ENCODE measurements around the gene ENOX1.

The ENOX1 gene

GRCh38 chr13:43204591-43204990 lies 582.2 kb downstream of the ENOX1 start:
- H3F3A ChIP-seq (ENCODE audit: insufficient read depth, low read length): no peaks in the 10 kb centered on the region
- H4K20me1 ChIP-seq (ENCODE audit: insufficient read depth, low read length): no peaks in the 10 kb centered on the region
- no peaks in the 10 kb centered on the region for H3K36me3 ChIP-seq (ENCODE audit: insufficient read depth, low read length)
- no peak overlapping the region for H3K4me2 ChIP-seq (ENCODE audit: low read length)
- H3K4me3 ChIP-seq (ENCODE audit: low read depth, low read length, poor library complexity, severe bottlenecking): no peak overlapping the region
- H3K27me3 ChIP-seq (ENCODE audit: insufficient read depth, low read length): no peaks in the 10 kb centered on the region
- no peak overlapping the region for H3K27ac ChIP-seq (ENCODE audit: low read depth, low read length, poor library complexity, severe bottlenecking)
- TF ChIP-seq CTCF (IDR thresholded peaks at IDR 0.05; ENCODE audit: low read length) (no peak), EZH2 (IDR thresholded peaks at IDR 0.05; ENCODE audit: borderline replicate concordance, low read length) (no peak)
- H3K9me2 ChIP-seq (ENCODE audit: low read depth, low read length): no peaks in the 10 kb centered on the region
- H2AFZ ChIP-seq (ENCODE audit: low read length): no peak overlapping the region
- H3K4me1 ChIP-seq (ENCODE audit: insufficient read depth, low read length, severe bottlenecking): no peaks in the 10 kb centered on the region
- H3K9me3 ChIP-seq (ENCODE audit: low read length): peaks cover 4% of the 10 kb centered on the region; the same call in 1 of the 2 replicates
- no peak overlapping the region for H3K9ac ChIP-seq (ENCODE audit: low read length)
- H3K79me2 ChIP-seq (ENCODE audit: insufficient read depth, low read length): no peaks in the 10 kb centered on the region

GRCh38 chr13:43203781-43204180 lies 583.0 kb downstream of the ENOX1 start:
- no peaks in the 10 kb centered on the region for H4K20me1 ChIP-seq (ENCODE audit: insufficient read depth, low read length)
- no peak overlapping the region for H2AFZ ChIP-seq (ENCODE audit: low read length)
- peaks cover 4% of the 10 kb centered on the region; the same call in 1 of the 2 replicates for H3K9me3 ChIP-seq (ENCODE audit: low read length)
- H3K4me3 ChIP-seq (ENCODE audit: low read depth, low read length, poor library complexity, severe bottlenecking): no peak overlapping the region
- H3F3A ChIP-seq (ENCODE audit: insufficient read depth, low read length): no peaks in the 10 kb centered on the region
- H3K4me1 ChIP-seq (ENCODE audit: insufficient read depth, low read length, severe bottlenecking): no peaks in the 10 kb centered on the region
- H3K79me2 ChIP-seq (ENCODE audit: insufficient read depth, low read length): no peaks in the 10 kb centered on the region
- no peaks in the 10 kb centered on the region for H3K9me2 ChIP-seq (ENCODE audit: low read depth, low read length)
- H3K36me3 ChIP-seq (ENCODE audit: insufficient read depth, low read length): no peaks in the 10 kb centered on the region
- TF ChIP-seq CTCF (IDR thresholded peaks at IDR 0.05; ENCODE audit: low read length) (no peak), EZH2 (IDR thresholded peaks at IDR 0.05; ENCODE audit: borderline replicate concordance, low read length) (no peak)
- H3K9ac ChIP-seq (ENCODE audit: low read length): no peak overlapping the region
- no peak overlapping the region for H3K4me2 ChIP-seq (ENCODE audit: low read length)
- H3K27me3 ChIP-seq (ENCODE audit: insufficient read depth, low read length): no peaks in the 10 kb centered on the region
- no peak overlapping the region for H3K27ac ChIP-seq (ENCODE audit: low read depth, low read length, poor library complexity, severe bottlenecking)

- H3K4me1 ChIP-seq (ENCODE audit: insufficient read depth, low read length, severe bottlenecking): no peaks in the 10 kb centered on the region
- no peak for TF ChIP-seq CTCF (IDR thresholded peaks at IDR 0.05; ENCODE audit: low read length)
- TF ChIP-seq EZH2 (IDR thresholded peaks at IDR 0.05; ENCODE audit: borderline replicate concordance, low read length): no peak
- no peaks in the 10 kb centered on the region for H3K36me3 ChIP-seq (ENCODE audit: insufficient read depth, low read length)
- H3F3A ChIP-seq (ENCODE audit: insufficient read depth, low read length): no peaks in the 10 kb centered on the region
- no peaks in the 10 kb centered on the region for H3K9me2 ChIP-seq (ENCODE audit: low read depth, low read length)
- no peak overlapping the region for H2AFZ ChIP-seq (ENCODE audit: low read length)
- H4K20me1 ChIP-seq (ENCODE audit: insufficient read depth, low read length): no peaks in the 10 kb centered on the region
- no peaks in the 10 kb centered on the region for H3K27me3 ChIP-seq (ENCODE audit: insufficient read depth, low read length)
- H3K9me3 ChIP-seq (ENCODE audit: low read length): peaks cover 4% of the 10 kb centered on the region; the same call in 1 of the 2 replicates
- H3K27ac ChIP-seq (ENCODE audit: low read depth, low read length, poor library complexity, severe bottlenecking): no peak overlapping the region
- no peaks in the 10 kb centered on the region for H3K79me2 ChIP-seq (ENCODE audit: insufficient read depth, low read length)
- no peak overlapping the region for H3K4me3 ChIP-seq (ENCODE audit: low read depth, low read length, poor library complexity, severe bottlenecking)
- no peak overlapping the region for H3K9ac ChIP-seq (ENCODE audit: low read length)
- no peak overlapping the region for H3K4me2 ChIP-seq (ENCODE audit: low read length)
Measured at GRCh38 chr13:43200736-43201135, 586.0 kb downstream of the ENOX1 start.

Measured in OCI-LY1 (cell line).